Cardiac septum (tissue), 1 donor: ENCODE data around the gene SUN1. TPM values are rescaled to one million over a fixed set of nuclear protein-coding genes. Genes with fewer than 3 reads are reported as not detected.

Experiments
- DNase-seq: peaks from one replicate; pipeline ENCODE4 v3.0.0-alpha.2; 2020; ENCODE audit warnings: low spot score
- intact Hi-C: fragments of 100-400 bp; cut with DNase I; formaldehyde crosslinking; loops from one replicate; pipeline ENCODE4 v1.14.0; 2022
- total RNA-seq: library from RNA; stranded (reverse); fragmentation: NEBNext Ultra II Directional; extraction: Animal tissue kit (Norgen Biotek cat#: 25700); gene quantifications from one replicate; pipeline ENCODE4 v1.2.1, GENCODE V29; 2021
- donor health status: DM: no; HTN: no; CAD: no.

Gene SUN1
- total RNA-seq, 1 donor from 2014 or later: 153 TPM

DNA sequence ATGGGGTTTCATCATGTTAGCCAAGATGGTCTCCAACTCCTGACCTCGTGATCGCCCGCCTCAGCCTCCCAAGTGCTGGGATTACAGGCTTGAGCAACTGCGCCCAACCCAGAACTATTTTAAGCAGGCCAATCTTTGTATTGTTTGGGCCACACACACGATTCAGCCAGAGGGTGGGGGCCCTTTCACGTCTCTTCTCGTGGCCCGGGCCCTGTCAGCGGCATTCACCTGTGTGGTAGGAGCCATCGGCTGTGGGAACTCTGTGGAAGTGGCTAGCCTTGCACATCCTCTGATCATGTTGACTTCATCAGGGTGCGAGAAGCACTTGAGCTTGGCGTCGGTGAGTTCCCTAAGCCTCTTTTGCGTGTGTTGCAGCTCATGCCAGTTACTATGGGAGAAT lies 16.9 kb downstream of the SUN1 start:
- no peak for DNase-seq
- intact Hi-C loops: no loop called here

DNA sequence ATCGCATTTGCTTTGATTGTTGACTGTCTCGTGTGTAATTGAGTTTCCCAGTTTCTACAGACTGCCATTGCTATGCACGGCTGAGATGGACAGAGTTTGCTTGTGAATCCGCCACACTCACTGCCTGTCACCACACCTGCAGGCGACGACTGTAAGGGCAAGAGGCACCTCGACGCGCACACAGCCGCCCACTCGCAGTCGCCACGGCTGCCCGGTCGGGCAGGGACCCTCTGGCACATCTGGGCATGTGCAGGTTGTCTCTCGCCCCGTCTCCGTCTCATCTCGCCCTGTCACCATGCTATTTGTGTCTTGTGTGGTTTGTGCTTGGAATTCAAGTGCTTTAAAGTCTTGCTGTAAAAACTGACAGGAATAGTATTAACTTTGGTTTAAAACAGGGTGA lies 17.5 kb downstream of the SUN1 start:
- intact Hi-C loops: no loop called here
- no peak for DNase-seq

DNA sequence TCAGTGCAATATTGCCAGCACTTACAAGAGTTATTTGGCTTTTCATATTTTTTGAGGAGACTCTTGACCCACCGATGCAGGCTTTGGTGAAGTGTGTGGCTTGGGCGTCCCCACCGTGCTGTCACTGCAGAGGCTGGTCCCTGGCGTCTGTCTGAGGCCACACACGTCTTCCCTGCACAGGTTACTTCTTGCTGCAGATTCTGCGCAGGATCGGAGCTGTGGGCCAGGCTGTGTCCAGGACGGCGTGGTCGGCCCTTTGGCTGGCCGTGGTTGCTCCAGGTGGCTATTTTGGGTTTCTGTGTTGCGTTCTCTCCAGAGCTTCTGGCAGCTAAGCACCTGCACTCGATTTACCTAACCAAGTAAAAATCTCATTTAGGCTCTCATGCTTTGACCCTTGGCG lies 18.9 kb downstream of the SUN1 start:
- intact Hi-C loops: no loop called here
- no peak for DNase-seq

DNA sequence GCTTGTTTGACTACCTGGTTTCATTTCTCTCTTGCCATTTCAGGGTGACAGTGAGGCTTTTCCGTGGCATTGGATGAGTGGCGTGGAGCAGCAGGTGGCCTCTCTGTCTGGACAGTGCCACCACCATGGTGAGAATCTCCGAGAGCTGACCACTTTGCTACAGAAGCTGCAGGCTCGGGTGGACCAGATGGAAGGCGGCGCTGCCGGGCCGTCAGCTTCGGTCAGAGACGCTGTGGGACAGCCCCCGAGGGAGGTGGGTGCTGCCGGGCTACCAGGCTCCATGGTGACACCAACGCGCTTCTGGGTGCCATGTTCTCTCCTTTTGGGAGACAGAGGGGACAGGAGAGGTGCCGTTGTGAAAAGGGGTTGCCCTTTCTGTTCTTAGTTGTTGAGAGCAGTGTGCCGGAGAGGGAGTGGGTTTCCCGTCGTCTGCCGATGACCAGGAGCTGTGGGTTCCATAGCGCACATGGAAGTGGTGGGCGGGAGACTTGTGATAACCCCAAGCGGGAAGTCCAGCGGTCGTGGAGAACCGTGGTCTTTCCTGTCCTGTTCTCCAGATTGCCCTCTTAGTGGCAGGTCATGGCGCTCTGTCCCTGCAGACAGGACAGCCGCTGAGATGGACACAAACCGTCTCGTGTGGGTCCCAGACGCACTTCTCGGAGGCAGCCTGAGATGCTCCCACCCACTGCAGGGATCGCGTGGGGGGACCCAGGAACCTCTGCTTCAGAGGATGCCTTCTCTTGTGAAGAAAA lies 21.3 kb downstream of the SUN1 start:
- intact Hi-C loops: no loop called here
- DNase-seq: no peak

- no peak for DNase-seq
- intact Hi-C loops: no loop called here
Observed at GRCh38 chr7:854118-854775, 22.0 kb downstream of the SUN1 start.

DNA sequence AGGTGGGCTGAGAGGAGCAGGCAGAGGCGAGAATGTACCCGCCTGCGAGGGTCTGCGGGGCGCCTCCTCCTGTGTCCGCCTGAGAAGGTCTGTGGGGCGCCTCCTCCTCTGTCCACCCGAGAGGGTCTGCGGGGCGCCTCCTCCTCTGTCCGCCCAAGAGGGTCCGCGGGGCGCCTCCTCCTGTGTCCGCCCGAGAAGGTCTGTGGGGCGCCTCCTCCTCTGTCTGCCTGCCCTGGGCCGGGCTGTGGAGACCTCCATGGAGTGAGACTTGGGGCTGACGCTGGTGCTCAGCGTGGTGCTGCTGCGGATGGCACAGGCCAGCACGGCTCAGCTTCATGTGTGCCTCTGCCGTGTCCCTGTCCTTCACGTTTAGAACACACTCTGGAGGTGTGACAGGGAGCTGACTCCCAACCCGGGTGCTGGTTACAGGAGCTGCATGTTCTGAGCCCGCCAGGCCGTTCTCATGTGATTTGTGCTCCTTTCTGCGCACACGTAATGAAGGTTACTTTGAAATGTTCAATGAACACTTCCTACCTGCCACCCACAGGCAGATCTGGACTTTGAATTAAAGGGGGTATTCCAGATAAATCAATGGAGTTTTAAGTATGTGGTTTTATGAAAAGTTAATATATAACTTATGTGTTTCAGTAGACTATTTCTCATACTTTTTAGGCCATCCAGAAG lies 23.6 kb downstream of the SUN1 start:
- intact Hi-C loops: no loop called here
- DNase-seq: no peak

DNA sequence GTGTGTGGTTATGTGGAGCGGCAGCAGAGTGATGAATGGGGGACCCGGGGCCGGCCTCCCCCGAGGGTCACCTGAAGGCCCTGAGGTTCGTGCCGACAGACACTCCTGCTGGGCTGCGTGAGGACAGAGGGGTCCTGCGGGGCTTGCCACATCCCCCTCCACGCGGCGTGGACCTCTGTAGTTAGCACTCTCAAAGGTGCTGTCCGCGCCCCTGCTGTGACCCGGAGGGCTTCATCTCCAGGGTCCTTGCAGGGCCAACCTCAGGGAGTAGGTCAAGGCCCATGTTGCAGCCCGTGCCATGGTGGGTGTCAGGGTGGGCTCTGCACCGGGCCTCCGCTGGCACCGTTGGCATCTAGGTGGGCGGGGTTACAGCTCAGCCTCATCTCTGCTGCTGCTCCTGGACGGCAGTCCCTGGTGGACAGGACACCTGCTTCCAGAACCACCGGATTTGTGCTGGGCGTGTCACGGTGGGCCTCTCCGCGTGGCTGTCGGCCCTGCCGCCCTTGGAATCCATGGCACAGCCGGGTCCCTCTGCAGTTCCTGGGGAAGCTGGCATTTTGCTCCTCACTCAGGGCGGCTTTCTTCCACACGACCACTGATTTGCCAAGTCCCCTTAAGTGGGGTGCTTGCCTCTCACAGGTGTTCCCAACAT lies 24.3 kb downstream of the SUN1 start:
- intact Hi-C loops: no loop called here
- DNase-seq: no peak

GRCh38 chr7:857661-858060 lies 25.4 kb downstream of the SUN1 start:
- no peak for DNase-seq
- intact Hi-C loops: no loop called here

- intact Hi-C loops: no loop called here
- DNase-seq: no peak
Observed at GRCh38 chr7:859359-860030, 27.2 kb downstream of the SUN1 start.

DNA sequence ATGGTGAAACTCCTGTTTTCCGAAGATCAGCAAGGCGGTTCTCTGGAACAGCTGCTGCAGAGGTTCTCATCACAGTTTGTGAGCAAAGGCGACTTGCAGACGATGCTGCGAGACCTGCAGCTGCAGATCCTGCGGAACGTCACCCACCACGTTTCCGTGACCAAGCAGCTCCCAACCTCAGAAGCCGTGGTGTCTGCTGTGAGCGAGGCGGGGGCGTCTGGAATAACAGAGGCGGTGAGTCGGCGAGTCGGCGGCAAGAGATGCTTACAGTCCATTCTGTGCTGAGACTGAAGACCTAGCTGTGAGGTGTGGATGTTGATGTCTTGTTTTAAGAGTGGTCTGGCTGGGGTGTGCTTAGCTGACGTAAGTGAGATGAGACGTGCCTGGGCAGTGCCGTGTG lies 27.9 kb downstream of the SUN1 start:
- intact Hi-C loops: no loop called here
- DNase-seq: no peak

GRCh38 chr7:861222-861621 lies 28.9 kb downstream of the SUN1 start:
- intact Hi-C loops: no loop called here

GRCh38 chr7:862157-862556 lies 29.9 kb downstream of the SUN1 start:
- DNase-seq: no peak
- intact Hi-C loops: no loop called here

More at GRCh38 chr7:861222-861621, 28.9 kb downstream of the SUN1 start:
- DNase-seq: no peak

GRCh38 chr7:863106-863505 lies 30.8 kb downstream of the SUN1 start:
- no peak for DNase-seq
- intact Hi-C loops: no loop called here

DNA sequence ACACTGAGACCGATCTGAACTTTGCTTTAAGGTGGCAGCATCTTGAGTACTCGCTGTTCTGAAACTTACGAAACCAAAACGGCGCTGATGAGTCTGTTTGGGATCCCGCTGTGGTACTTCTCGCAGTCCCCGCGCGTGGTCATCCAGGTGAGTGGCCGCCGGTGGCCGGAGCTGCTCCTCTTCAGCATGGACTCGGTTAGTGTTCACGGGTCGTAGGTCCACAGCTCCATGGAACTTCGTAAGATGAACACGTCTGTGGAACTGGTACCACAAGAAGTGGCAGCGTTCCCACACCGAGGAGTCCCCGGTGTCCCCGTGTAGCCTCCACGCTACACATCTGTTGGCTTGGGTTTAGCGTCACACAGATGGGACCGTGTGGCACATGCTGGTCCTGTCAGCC lies 33.6 kb downstream of the SUN1 start:
- intact Hi-C loops: loop anchor here (5.0 kb wide), 1 partner anchor 44 kb away; no protein-coding TSS in a partner anchor
- DNase-seq: no peak

DNA sequence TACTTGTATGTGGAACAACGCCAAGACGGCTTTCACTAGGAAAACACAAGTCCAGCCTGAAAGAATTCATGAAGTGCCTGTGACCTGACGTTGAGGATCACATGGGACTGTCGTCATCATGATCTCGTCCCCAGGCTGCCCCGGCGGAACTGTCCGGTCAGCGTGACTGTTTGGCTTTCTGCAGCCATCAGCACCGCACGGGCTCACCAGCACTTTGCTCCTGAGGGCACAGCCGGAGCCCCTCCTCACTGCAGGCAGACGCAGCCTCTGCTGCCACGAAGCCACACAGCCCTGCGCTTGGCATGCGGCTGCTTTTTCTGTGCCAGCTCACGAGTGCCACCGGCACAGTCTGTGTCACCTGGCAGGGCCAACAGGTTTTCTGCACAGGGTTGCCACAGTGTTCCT lies 34.7 kb downstream of the SUN1 start:
- DNase-seq: no peak
- intact Hi-C loops: loop anchor here (5.0 kb wide), 1 partner anchor 45 kb away; no protein-coding TSS in a partner anchor

DNA sequence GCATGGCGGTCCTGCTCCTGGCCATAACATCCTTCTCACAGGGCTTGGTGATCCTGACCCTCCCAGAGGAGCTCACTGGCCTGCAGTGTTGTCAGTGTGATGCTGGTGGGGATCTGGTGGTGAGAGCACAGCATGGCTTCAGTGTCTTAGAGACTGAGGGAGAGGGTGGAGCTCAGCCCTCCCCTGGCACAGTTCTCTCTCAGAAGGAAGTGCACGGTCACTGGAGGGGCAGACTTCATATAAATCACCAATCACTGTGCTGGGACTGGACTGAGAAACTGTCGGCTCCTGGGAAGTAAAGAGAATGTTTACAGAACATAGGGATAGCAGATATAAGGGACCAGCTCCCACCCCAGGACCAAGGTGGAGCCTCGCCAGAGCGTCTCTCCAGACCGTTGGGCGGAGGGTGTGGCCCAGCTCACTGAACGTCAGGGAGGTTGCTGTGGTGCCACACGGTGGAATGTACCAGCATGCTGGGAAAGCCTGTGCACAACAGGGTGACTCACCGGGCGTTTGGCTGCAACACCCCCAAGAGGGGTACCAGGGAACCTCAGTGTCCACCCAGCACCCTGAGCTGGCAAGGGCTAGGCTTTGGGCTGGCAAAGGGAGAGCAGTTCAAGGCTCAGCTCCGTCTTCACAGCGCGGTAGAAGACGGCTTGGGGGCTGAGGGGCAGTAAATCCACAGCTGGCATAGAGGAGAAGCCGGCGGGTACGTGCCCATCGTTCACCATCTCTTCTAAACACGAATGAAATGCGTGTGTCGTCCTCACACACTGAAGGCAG lies 35.3 kb downstream of the SUN1 start:
- intact Hi-C loops: loop anchor here (5.0 kb wide), 1 partner anchor 45 kb away; no protein-coding TSS in a partner anchor
- DNase-seq: peak; percentile 84

GRCh38 chr7:868189-868486 lies 35.9 kb downstream of the SUN1 start:
- intact Hi-C loops: loop anchor here (5.0 kb wide), 1 partner anchor 46 kb away; no protein-coding TSS in a partner anchor
- DNase-seq: no peak

GRCh38 chr7:869348-869747 lies 37.1 kb downstream of the SUN1 start:
- DNase-seq: no peak
- intact Hi-C loops: loop anchor here (5.0 kb wide), 1 partner anchor 47 kb away; no protein-coding TSS in a partner anchor
